HG02852 (cell line): ENCODE data around the gene GMEB1.
A peak's percentile ranks its signal among the peaks of the same experiment; 100 is the strongest.
"Not testable (repeated sequence)": the region's sequence is repeated elsewhere in the genome, so short reads cannot be mapped to it uniquely, and the experiment has no call there.

Experiments used
- ATAC-seq: cut with Tn5 transposase; IDR thresholded peaks from one replicate; pipeline ENCODE4 v1.9.1; 2021; ENCODE audit warnings: mild to moderate bottlenecking, moderate library complexity; ENCODE audit not compliant: unreplicated experiment

GMEB1 gene

DNA sequence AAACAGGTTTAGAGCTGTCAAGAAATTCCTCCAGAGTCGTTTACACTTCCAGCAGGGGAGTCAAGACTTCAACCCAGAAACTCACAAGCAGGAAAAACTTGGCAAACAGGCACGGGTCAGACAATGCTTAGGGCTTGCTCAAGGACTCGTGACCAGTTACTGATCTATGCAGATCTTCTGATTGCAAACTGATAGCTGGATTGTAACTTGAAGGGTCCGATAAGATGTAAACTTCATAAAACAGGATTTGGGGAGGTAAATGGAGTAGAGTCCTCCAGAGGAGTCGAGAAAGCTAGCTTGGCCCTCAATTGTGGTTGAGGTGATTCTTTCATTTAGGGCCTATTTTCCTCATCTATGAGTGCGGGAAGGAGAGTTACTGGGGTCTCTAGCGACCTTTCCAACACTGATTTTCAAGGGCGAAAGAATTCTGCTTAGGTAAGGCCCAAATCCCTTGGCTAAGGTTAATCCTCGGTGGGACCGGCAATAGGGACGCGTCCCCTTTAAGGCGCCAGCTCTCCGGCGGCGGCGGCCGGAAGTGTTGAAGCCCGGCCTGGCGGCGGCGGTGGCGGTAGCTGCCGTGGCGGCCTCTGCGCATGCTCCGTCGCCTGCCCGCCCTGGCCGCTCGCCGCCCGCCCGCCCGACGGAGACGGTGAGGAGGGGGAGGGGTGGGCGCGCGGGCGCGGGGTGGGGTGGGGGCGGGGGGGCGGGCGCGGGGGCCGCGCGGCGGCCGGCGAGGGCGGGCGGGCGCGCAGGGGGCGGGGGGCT, at the start of gene GMEB1:
TSS of gene GMEB1 (plus strand) at position 594 of the 765 bp plus-strand sequence. CDS start 14,829 bp downstream, outside the sequence.
- peak; percentile 67 for ATAC-seq

- no peak for ATAC-seq
Measured at GRCh38 chr1:28631713-28632112, 36.9 kb upstream of the GMEB1 start.

DNA sequence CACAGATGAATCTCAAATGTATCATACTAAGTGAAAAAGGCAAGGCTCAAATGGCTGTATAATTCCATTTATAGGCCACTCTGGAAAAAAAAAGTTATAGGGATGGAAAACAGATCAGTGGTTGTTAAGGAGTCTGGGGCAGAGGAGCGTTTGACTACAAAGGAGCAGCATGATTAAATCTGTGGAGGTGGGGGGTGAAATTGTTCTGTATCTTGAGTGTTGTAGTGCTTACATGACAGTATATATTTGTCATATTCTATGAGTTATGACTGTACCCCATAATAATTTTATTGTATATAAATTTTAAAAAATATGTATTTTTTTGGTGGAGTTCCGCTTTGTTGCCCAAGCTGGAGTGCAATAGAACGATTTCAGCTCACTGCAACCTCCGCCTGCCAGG, 36.0 kb upstream of the GMEB1 start:
- no peak for ATAC-seq

DNA sequence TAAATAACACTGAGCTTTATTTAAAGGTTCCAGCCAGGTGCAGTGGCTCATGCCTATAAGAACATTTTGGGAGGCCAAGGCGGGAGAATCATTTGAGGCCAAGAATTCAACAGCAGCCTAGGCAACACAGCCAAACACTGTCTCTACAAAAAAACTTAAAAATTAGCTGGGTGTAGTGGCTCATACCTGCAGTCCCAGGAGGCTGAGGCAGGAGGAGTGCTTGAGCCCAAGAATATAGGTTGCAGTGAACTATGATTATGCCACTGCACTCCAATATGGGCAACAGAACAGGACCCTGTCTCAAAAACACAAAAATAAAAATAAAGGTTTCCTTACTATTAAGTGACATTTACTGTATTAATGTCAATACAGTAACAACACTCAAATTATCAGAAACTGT, 27.8 kb upstream of the GMEB1 start:
- no peak for ATAC-seq

DNA sequence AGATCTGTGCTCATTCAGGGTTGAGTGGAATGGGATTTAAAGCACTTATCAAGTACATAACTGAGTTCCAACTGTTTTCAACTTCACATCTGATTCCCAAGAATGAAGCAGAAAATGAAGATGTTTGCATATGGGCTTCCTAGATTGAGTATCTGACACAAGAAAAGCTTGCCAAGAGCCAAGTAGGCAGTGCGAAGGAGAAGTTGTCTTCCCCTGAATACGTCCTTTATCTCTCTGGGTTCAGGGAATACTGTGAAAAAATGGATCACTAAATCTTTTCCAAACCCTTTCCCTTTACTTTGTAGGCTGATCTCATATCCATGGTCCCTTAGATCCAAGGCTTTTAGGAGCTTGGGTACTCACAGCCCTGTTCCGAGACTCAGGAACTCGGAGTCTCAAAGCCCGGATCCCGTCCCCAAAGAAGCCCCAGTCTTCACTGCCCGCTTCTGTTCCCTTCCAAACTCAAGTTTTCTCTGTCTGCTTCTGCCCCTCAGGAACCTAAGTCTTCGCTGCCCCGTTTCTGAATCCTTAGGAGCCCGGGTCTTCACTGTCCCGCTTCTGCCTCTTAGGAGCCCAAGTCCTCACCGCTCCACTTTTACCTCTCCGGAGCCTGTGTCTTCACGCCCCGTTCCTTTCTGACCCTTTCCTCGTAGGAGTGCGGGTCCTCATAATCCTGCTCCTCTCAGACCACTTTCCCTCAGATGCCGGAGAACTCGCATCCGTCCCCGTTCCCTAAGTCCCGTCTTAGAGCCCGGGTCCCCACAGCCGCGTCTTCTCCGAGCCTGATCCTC, 26.3 kb upstream of the GMEB1 start:
- ATAC-seq: no peak

GRCh38 chr1:28642847-28643635, 25.5 kb upstream of the GMEB1 start, which contains the start of gene TAF12:
Gene TAF12 (minus strand): TSS chr1:28643067. CDS start chr1:28622081, 20,986 bp downstream.
- ATAC-seq: peak; percentile 67

- ATAC-seq: no peak
Measured at GRCh38 chr1:28644494-28644893, 24.1 kb upstream of the GMEB1 start.

GRCh38 chr1:28645406-28645805, 23.2 kb upstream of the GMEB1 start:
- ATAC-seq: not testable (repeated sequence)

GRCh38 chr1:28646040-28646439, 22.5 kb upstream of the GMEB1 start:
- no peak for ATAC-seq

DNA sequence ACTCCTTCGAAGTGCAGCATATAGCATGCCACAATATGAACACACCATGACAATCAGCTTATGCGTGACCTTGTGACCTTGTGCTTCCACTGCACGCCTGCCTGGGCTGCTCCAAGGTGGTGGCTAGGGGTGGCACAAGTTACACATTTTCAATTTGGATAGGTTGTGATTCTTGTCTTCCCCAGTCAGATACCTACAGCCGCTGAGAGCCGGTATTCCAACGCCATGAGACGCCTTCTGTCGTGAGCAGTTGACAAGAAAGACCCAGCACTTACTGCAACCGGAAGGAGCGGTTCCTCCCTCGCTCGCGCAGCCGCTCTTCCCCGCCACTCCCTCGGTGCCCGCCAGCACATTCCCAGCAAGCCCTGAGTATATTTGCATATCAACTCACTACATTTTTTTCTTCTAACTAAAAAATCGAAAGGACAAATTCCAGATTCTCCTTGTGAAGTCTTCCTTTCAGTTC, 20.5 kb upstream of the GMEB1 start:
- ATAC-seq: peak; percentile 63

GRCh38 chr1:28648474-28649198, 19.9 kb upstream of the GMEB1 start, which contains the start of gene RNU11:
Gene RNU11 (plus strand): TSS chr1:28648600.
- peak; percentile 56 for ATAC-seq

- ATAC-seq: not testable (repeated sequence)
Measured at GRCh38 chr1:28653063-28653462, 15.5 kb upstream of the GMEB1 start.

DNA sequence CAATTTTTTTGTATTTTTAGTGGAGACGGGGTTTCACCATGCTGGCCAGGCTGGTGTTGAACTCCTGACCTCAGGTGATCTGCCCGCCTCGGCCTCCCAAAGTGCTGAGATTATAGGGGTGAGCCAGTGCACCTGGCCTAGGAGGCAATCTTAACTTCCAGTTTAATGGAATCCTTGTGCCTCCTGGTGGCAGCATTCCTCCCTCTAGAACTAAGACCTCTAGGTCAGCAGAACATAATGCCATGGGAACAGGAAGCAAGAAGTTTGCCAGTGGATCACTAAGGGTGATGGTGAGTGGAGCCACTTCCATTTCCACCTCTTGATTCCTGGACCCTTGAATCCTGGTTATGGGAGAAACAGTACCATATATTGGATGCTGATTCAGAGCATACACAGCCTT, 14.7 kb upstream of the GMEB1 start:
- ATAC-seq: not testable (repeated sequence)

GRCh38 chr1:28655448-28656311, 12.9 kb upstream of the GMEB1 start:
- ATAC-seq: not testable (repeated sequence)

GRCh38 chr1:28656335-28656734, 12.2 kb upstream of the GMEB1 start:
- no peak for ATAC-seq

DNA sequence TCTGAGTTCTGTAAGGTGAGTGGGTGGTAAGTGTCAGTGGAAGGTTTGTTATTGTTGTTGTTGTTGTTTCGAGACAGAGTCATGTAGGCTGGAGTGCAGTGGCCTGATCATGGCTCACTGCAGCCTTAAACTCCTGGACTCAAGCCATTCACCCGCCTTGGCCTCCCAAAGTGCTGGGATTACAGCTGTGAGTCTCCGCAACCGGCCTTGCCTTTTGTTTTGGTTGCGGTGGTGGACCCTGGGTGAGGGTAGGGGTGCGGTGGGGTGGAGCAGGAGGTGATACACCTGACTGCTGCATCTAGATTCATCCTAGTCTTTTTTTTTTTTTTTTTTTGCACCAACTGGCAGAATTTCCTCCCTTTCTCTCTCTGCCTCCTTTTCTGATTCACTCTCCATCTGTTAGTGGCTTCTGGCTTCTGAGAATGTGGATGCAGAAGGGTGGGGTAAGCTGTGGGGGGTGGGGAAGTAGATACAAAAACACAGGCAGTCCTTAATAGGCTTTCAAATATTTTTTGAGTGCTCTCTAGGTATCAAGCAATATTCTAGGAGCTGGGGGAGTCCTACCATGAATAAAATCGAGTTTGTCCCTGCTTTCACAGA, 4.6 kb upstream of the GMEB1 start:
- ATAC-seq: no peak

DNA sequence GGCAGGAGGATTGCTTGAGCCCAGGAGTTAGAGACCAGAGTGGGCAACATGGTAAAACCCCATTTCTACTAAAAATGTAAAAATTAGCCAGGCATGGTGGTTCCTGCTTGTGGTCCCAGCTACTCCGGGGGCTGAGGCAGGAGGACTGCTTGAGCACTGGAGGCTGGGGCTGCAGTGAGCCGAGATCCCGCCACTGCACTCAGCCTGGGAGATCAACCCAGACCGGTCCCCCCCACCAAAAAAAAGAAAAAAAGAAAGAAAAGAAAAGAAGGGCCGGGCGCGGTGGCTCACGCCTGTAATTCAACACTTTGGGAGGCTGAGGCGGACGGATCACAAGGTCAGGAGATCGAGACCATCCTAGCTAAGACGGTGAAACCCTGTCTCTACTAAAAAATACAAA, 1.8 kb upstream of the GMEB1 start:
- no peak for ATAC-seq

DNA sequence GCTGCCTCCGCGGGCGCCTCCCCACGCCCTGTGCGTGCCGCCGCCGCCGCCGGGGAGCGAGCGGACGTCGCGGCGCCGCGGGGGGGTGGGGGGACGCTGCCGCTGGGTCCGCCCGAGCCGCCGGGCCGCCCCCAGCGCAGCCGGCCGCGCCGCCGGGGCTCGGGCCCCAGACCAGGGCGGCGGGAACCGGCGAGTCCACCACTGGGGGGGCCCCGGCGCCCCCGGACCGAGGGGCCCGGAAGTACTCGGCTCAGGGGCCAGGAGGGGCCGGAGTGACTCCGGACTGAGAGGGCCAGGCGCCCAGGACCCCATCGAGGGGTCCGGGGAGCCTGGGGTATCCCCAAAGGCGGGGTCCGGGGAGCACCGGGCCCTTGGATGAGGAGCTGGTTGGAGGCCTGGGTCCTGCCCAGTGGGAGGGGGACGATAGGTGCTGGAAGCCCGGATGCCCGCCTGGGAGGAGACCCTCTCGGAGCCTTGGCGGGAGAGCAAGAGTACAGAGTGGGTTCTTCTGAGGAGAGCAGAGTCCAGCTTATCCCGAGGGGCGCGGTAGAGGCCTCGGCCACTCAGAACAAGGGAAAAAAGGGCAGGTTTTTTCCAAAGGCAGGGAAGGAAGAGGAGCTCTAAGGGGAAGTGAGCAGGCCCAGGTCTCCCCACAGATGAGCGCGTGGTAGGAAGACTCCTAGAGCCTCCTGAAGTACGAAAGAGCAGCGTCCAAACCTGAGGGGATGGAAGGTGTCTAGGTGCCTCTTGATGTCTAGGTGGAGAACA, 556 bp downstream of the GMEB1 start:
- peak; percentile 52 for ATAC-seq
